Measurements from ENCODE around the gene SLC6A18.
"Not testable (repeated sequence)": the region's sequence is repeated elsewhere in the genome, so short reads cannot be mapped to it uniquely, and the experiment has no call there.

Gene SLC6A18

DNA sequence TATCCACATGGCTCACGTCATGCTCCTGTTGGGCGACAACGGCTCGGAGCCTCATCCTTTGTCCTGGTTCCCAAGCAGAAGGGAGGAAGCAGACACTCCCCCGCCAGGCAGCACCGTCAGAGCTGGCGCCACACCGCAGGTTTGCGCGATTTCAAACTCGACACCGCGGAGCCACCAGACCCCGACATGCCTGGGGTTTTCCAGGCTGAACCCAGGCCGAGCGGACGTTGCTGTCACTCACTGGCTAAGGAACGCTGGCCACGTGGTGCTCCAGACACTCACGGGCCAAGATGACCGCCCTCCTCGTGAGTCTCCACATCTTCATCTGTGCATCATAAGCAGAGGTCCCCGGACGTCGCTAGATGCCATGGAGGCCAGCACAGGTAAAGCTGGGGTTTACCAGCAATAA, 60.7 kb downstream of the SLC6A18 start:
- no peak for TF ChIP-seq CTCF (IDR thresholded peaks at IDR 0.05; ENCODE audit: extremely low read depth, insufficient read depth, missing control alignments)
- DNase-seq (ENCODE audit: low spot score) = no peak
- in situ Hi-C loops (cut with MboI; ENCODE audit: low pct_unique_long_range_greater_than_20kb, low sequenced_read_pairs, unreplicated experiment) = no loop called here

GRCh38 chr5:1288439-1289335, 63.5 kb downstream of the SLC6A18 start:
- DNase-seq (ENCODE audit: low spot score) = no peak
- TF ChIP-seq CTCF (IDR thresholded peaks at IDR 0.05; ENCODE audit: extremely low read depth, insufficient read depth, missing control alignments) = no peak
- in situ Hi-C loops (cut with MboI; ENCODE audit: low pct_unique_long_range_greater_than_20kb, low sequenced_read_pairs, unreplicated experiment) = no loop called here

DNA sequence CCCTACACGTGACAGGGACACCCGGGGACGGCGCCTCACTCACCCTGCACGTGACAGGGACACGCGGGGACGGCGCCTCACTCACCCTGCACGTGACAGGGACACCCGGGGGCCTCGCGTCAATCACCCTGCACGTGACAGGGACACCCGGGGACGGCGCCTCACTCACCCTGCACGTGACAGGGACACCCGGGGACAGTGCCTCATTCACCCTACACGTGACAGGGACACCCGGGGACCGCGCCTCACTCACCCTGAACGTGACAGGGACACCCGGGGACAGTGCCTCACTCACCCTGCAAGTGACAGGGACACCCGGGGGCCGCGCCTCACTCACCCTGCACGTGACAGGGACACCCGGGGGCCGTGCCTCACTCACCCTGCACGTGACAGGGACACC, 64.4 kb downstream of the SLC6A18 start:
- DNase-seq (ENCODE audit: low spot score); in situ Hi-C loops (cut with MboI; ENCODE audit: low pct_unique_long_range_greater_than_20kb, low sequenced_read_pairs, unreplicated experiment): not testable (repeated sequence)

GRCh38 chr5:1290956-1291355, 65.8 kb downstream of the SLC6A18 start:
- DNase-seq (ENCODE audit: low spot score); in situ Hi-C loops (cut with MboI; ENCODE audit: low pct_unique_long_range_greater_than_20kb, low sequenced_read_pairs, unreplicated experiment): not testable (repeated sequence)

DNA sequence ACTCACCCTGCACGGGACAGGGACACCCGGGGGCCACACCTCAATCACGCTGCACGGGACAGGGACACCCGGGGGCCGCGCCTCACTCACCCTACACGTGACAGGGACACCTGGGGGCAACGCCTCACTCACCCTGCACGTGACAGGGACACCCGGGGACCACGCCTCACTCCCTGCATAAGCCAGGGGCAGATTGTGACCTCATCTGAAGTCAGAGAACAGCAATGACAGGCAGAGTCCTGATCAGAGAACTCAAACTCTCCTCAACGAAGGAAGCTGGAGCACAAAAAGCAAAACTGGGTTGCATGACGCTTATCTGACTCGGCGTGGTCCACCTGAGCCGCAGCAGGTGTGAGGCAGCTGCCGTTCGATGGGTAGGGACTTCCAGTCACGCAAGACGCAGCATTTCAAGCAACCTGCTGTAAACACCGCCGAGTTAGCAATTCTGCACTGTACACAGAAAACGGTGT, 66.5 kb downstream of the SLC6A18 start:
- no peak for DNase-seq (ENCODE audit: low spot score)
- in situ Hi-C loops (cut with MboI; ENCODE audit: low pct_unique_long_range_greater_than_20kb, low sequenced_read_pairs, unreplicated experiment) = no loop called here
- TF ChIP-seq CTCF (IDR thresholded peaks at IDR 0.05; ENCODE audit: extremely low read depth, insufficient read depth, missing control alignments) = no peak

GRCh38 chr5:1292139-1292538, 67.0 kb downstream of the SLC6A18 start:
- DNase-seq (ENCODE audit: low spot score) = no peak
- in situ Hi-C loops (cut with MboI; ENCODE audit: low pct_unique_long_range_greater_than_20kb, low sequenced_read_pairs, unreplicated experiment) = no loop called here
- TF ChIP-seq CTCF (IDR thresholded peaks at IDR 0.05; ENCODE audit: extremely low read depth, insufficient read depth, missing control alignments) = no peak

- DNase-seq (ENCODE audit: low spot score) = no peak
- in situ Hi-C loops (cut with MboI; ENCODE audit: low pct_unique_long_range_greater_than_20kb, low sequenced_read_pairs, unreplicated experiment) = no loop called here
Observed at GRCh38 chr5:1292846-1293415, 67.8 kb downstream of the SLC6A18 start.

More at GRCh38 chr5:1292846-1293415, 67.8 kb downstream of the SLC6A18 start:
- no peak for TF ChIP-seq CTCF (IDR thresholded peaks at IDR 0.05; ENCODE audit: extremely low read depth, insufficient read depth, missing control alignments)
